Effector memory CD4-positive, alpha-beta T cell (primary cell): ENCODE data around the gene NT5C3A.

Experiments used
- DNase-seq, 3 donors: peaks; one replicate each; pipeline ENCODE4 v3.0.0-alpha.2; 2020
- H3K27ac ChIP-seq: 2 replicates; pipeline ENCODE4 v1.7.0; 2013; ENCODE audit warnings: mild to moderate bottlenecking, low read length, moderate library complexity; ENCODE audit not compliant: insufficient read depth, poor library complexity, severe bottlenecking
- H3K27me3 ChIP-seq: replicated peaks from 2 replicates; pipeline ENCODE4 v1.7.0; 2013; ENCODE audit warnings: mild to moderate bottlenecking, low read length; ENCODE audit not compliant: insufficient read depth, control insufficient read depth, poor library complexity, severe bottlenecking
- H3K36me3 ChIP-seq: 2 replicates; pipeline ENCODE4 v1.7.0; 2013; ENCODE audit warnings: mild to moderate bottlenecking, low read length, moderate library complexity; ENCODE audit not compliant: control insufficient read depth, insufficient read depth
- H3K4me1 ChIP-seq: 2 replicates; pipeline ENCODE4 v1.7.0; 2013; ENCODE audit warnings: low read length, mild to moderate bottlenecking; ENCODE audit not compliant: control insufficient read depth, insufficient read depth, poor library complexity, severe bottlenecking
- H3K4me3 ChIP-seq: 2 replicates; pipeline ENCODE4 v1.7.0; 2013; ENCODE audit warnings: low read length, low read depth, mild to moderate bottlenecking; ENCODE audit not compliant: insufficient read depth, poor library complexity, severe bottlenecking
- H3K9me3 ChIP-seq: 2 replicates; pipeline ENCODE4 v1.7.0; 2013; ENCODE audit warnings: mild to moderate bottlenecking, low read length, moderate library complexity; ENCODE audit not compliant: control insufficient read depth
- total RNA-seq, 3 donors: gene quantifications; one replicate each; lab custom pipeline; 2026; lab: John Stamatoyannopoulos, UW

NT5C3A gene
- 34.5 to 51.5 (median 41.1) reads per million in 3 donors for total RNA-seq

- Histone ChIP-seq H3K9me3 (no peaks in the 10 kb centered on the region), H3K4me1 (peaks cover 17% of the 10 kb centered on the region), H3K4me3 (peak within 1 kb of the TSS; percentile 96), H3K27me3 (no peaks in the 10 kb centered on the region), H3K27ac (peak within 1 kb of the TSS; percentile 79), H3K36me3 (no peaks in the 10 kb centered on the region)
- peak in 1 of 3 donors; percentile 19 for DNase-seq
Observed at GRCh38 chr7:33062023-33062781, at the start of gene NT5C3A. TSS of gene NT5C3A (minus strand) at chr7:33062776. CDS start at chr7:33062705, 71 bp downstream.

GRCh38 chr7:33111614-33112013, 49.0 kb upstream of the NT5C3A start:
- no peaks in the 10 kb centered on the region for H3K36me3 ChIP-seq
- no peaks in the 10 kb centered on the region for H3K27me3 ChIP-seq
- DNase-seq = no peak
- peaks cover 20% of the 10 kb centered on the region for H3K4me1 ChIP-seq
- H3K27ac ChIP-seq = no peak overlapping the region
- no peaks in the 10 kb centered on the region for H3K9me3 ChIP-seq
- no peak overlapping the region for H3K4me3 ChIP-seq

GRCh38 chr7:33109758-33110238, 47.2 kb upstream of the NT5C3A start:
- peaks cover 20% of the 10 kb centered on the region for H3K4me1 ChIP-seq
- peak overlapping the region; percentile 56 for H3K4me3 ChIP-seq
- H3K9me3 ChIP-seq = no peaks in the 10 kb centered on the region
- no peak for DNase-seq
- H3K27me3 ChIP-seq = no peaks in the 10 kb centered on the region
- no peaks in the 10 kb centered on the region for H3K36me3 ChIP-seq
- H3K27ac ChIP-seq = no peak overlapping the region

- peak; percentile 58 to 69 (median 60) for DNase-seq
- Histone ChIP-seq H3K9me3 (no peaks in the 10 kb centered on the region), H3K4me1 (peaks cover 20% of the 10 kb centered on the region), H3K27ac (peak within 1 kb of the TSS; percentile 67), H3K4me3 (peak within 1 kb of the TSS; percentile 76), H3K27me3 (no peaks in the 10 kb centered on the region), H3K36me3 (no peaks in the 10 kb centered on the region)
Observed at GRCh38 chr7:33109005-33109757, 46.6 kb upstream of the NT5C3A start, which contains the start of gene RP9. TSS of gene RP9 (minus strand) at chr7:33109404. CDS start at chr7:33109372, 32 bp downstream.

- peak in 1 of 3 donors; percentile 3 for DNase-seq
- no peaks in the 10 kb centered on the region for H3K27me3 ChIP-seq
- H3K9me3 ChIP-seq = no peaks in the 10 kb centered on the region
Observed at GRCh38 chr7:33108554-33109004, 46.0 kb upstream of the NT5C3A start.

GRCh38 chr7:33107136-33108066, 44.8 kb upstream of the NT5C3A start:
- no peaks in the 10 kb centered on the region for H3K27me3 ChIP-seq
- H3K9me3 ChIP-seq = no peaks in the 10 kb centered on the region
- DNase-seq = peak in 1 of 3 donors; percentile 29
- H3K4me3 ChIP-seq = peak overlapping the region; percentile 76
- H3K4me1 ChIP-seq = peaks cover 20% of the 10 kb centered on the region
- H3K36me3 ChIP-seq = peaks cover 11% of the 10 kb centered on the region
- no peak overlapping the region for H3K27ac ChIP-seq

More at GRCh38 chr7:33108554-33109004, 46.0 kb upstream of the NT5C3A start:
- H3K27ac ChIP-seq = peak overlapping the region; percentile 67
- H3K4me3 ChIP-seq = peak overlapping the region; percentile 76
- H3K36me3 ChIP-seq = no peaks in the 10 kb centered on the region
- peaks cover 20% of the 10 kb centered on the region for H3K4me1 ChIP-seq

GRCh38 chr7:33101906-33102305, 39.3 kb upstream of the NT5C3A start:
- no peak for DNase-seq
- peaks cover 54% of the 10 kb centered on the region for H3K36me3 ChIP-seq

GRCh38 chr7:33100770-33101169, 38.2 kb upstream of the NT5C3A start:
- Histone ChIP-seq H3K27me3 (no peaks in the 10 kb centered on the region), H3K36me3 (peaks cover 65% of the 10 kb centered on the region), H3K9me3 (no peaks in the 10 kb centered on the region), H3K4me3 (no peak overlapping the region), H3K4me1 (no peaks in the 10 kb centered on the region), H3K27ac (no peak overlapping the region)
- no peak for DNase-seq

More at GRCh38 chr7:33101906-33102305, 39.3 kb upstream of the NT5C3A start:
- no peak overlapping the region for H3K4me3 ChIP-seq
- no peaks in the 10 kb centered on the region for H3K27me3 ChIP-seq
- H3K27ac ChIP-seq = no peak overlapping the region
- H3K9me3 ChIP-seq = no peaks in the 10 kb centered on the region
- peaks cover 1% of the 10 kb centered on the region for H3K4me1 ChIP-seq
